ENCODE data around the gene DNAAF9. TPM values are rescaled to one million over a fixed set of nuclear protein-coding genes. Genes with fewer than 3 reads are reported as not detected.

The DNAAF9 gene
- total RNA-seq, 2 experiments from 2014 or later: 0.23 TPM; not detected in 1

- TF ChIP-seq EZH2phosphoT487 (IDR thresholded peaks at IDR 0.05; ENCODE audit: borderline replicate concordance, low read depth, low read length): no peak
- TF ChIP-seq CTCF (conservative IDR thresholded peaks at IDR 0.05; ENCODE audit: low read length): no peak
- no peaks in the 10 kb centered on the region for H3K36me3 ChIP-seq (ENCODE audit: insufficient read depth, low read length)
- no peak overlapping the region for H3K27ac ChIP-seq (ENCODE audit: low read depth, low read length, poor library complexity, severe bottlenecking)
- BruUV-seq (replicated peaks): no TSS peak
- no peak overlapping the region for H3K4me3 ChIP-seq (ENCODE audit: low read depth, low read length, poor library complexity, severe bottlenecking)
- H3K4me2 ChIP-seq (ENCODE audit: low read length): no peak overlapping the region
- no peaks in the 10 kb centered on the region for H3K79me2 ChIP-seq (ENCODE audit: insufficient read depth, low read depth, low read length)
- no peaks in the 10 kb centered on the region for H3K9me2 ChIP-seq (ENCODE audit: insufficient read depth, low read length)
- no peaks in the 10 kb centered on the region for H3K4me1 ChIP-seq (ENCODE audit: insufficient read depth, low read length, poor library complexity, severe bottlenecking)
- ChIA-PET CTCF (ENCODE audit: unreplicated experiment) (no interaction called here), POLR2A (no interaction called here)
- H2AFZ ChIP-seq (ENCODE audit: low read length): no peak overlapping the region
- no peaks in the 10 kb centered on the region for H3K9me3 ChIP-seq (ENCODE audit: low read length)
- no peaks in the 10 kb centered on the region for H4K20me1 ChIP-seq (ENCODE audit: insufficient read depth, low read length)
- DNase-seq (ENCODE audit: low spot score): no peak
- intact Hi-C loops (cut with micrococcal nuclease; ENCODE audit: unreplicated experiment): no loop called here
Measured at GRCh38 chr20:3447321-3447720, 39.9 kb upstream of the DNAAF9 start.

- no peaks in the 10 kb centered on the region for H3K79me2 ChIP-seq (ENCODE audit: insufficient read depth, low read depth, low read length)
- CTCF ChIA-PET (ENCODE audit: unreplicated experiment): no interaction called here
- H3K4me1 ChIP-seq (ENCODE audit: insufficient read depth, low read length, poor library complexity, severe bottlenecking): no peaks in the 10 kb centered on the region
- TF ChIP-seq CTCF (conservative IDR thresholded peaks at IDR 0.05; ENCODE audit: low read length): no peak
- TF ChIP-seq EZH2phosphoT487 (IDR thresholded peaks at IDR 0.05; ENCODE audit: borderline replicate concordance, low read depth, low read length): no peak
- intact Hi-C loops (cut with micrococcal nuclease; ENCODE audit: unreplicated experiment): no loop called here
- DNase-seq (ENCODE audit: low spot score): no peak
- H3K9me2 ChIP-seq (ENCODE audit: insufficient read depth, low read length): no peaks in the 10 kb centered on the region
- no peak overlapping the region for H3K27ac ChIP-seq (ENCODE audit: low read depth, low read length, poor library complexity, severe bottlenecking)
- no peak overlapping the region for H2AFZ ChIP-seq (ENCODE audit: low read length)
- POLR2A ChIA-PET: interaction anchor here (1.3 kb wide), 1 partner anchor 111 kb away, joined by 5 read pairs; no protein-coding TSS in a partner anchor
- H3K36me3 ChIP-seq (ENCODE audit: insufficient read depth, low read length): no peaks in the 10 kb centered on the region
- no TSS peak for BruUV-seq (replicated peaks)
- no peaks in the 10 kb centered on the region for H3K9me3 ChIP-seq (ENCODE audit: low read length)
- H4K20me1 ChIP-seq (ENCODE audit: insufficient read depth, low read length): no peaks in the 10 kb centered on the region
- no peak overlapping the region for H3K4me3 ChIP-seq (ENCODE audit: low read depth, low read length, poor library complexity, severe bottlenecking)
- H3K4me2 ChIP-seq (ENCODE audit: low read length): no peak overlapping the region
Measured at GRCh38 chr20:3446779-3447178, 39.3 kb upstream of the DNAAF9 start.

GRCh38 chr20:3436864-3437574 lies 29.6 kb upstream of the DNAAF9 start:
- TF ChIP-seq CTCF (conservative IDR thresholded peaks at IDR 0.05; ENCODE audit: low read length): no peak
- Histone ChIP-seq H3K36me3 (ENCODE audit: insufficient read depth, low read length) (no peaks in the 10 kb centered on the region), H3K9me3 (ENCODE audit: low read length) (no peaks in the 10 kb centered on the region), H3K4me3 (ENCODE audit: low read depth, low read length, poor library complexity, severe bottlenecking) (no peak overlapping the region), H3K4me2 (ENCODE audit: low read length) (no peak overlapping the region), H3K4me1 (ENCODE audit: insufficient read depth, low read length, poor library complexity, severe bottlenecking) (no peaks in the 10 kb centered on the region), H3K79me2 (ENCODE audit: insufficient read depth, low read depth, low read length) (no peaks in the 10 kb centered on the region), H2AFZ (ENCODE audit: low read length) (no peak overlapping the region), H3K9me2 (ENCODE audit: insufficient read depth, low read length) (no peaks in the 10 kb centered on the region), H4K20me1 (ENCODE audit: insufficient read depth, low read length) (no peaks in the 10 kb centered on the region), H3K27ac (ENCODE audit: low read depth, low read length, poor library complexity, severe bottlenecking) (no peak overlapping the region)
- no TSS peak for BruUV-seq (replicated peaks)
- intact Hi-C loops (cut with micrococcal nuclease; ENCODE audit: unreplicated experiment): no loop called here
- ChIA-PET CTCF (ENCODE audit: unreplicated experiment) (no interaction called here), POLR2A (interaction anchor here (0.7 kb wide), 2 partner anchors 36 to 1668 kb away, joined by 4 to 11 read pairs; no protein-coding TSS in a partner anchor)
- no peak for DNase-seq (ENCODE audit: low spot score)
